Stimulated activated CD8-positive, alpha-beta memory T cell treated with anti-CD3 and anti-CD28 coated beads, Interleukin-15, amount 100 ng/mL, for 24 hours (primary cell): ENCODE data around the gene FAM168A.

ENCODE experiments used
- DNase-seq: peaks from one replicate; pipeline ENCODE4 v3.0.0-alpha.2; 2020; ENCODE audit warnings: low read depth

Gene FAM168A

DNA sequence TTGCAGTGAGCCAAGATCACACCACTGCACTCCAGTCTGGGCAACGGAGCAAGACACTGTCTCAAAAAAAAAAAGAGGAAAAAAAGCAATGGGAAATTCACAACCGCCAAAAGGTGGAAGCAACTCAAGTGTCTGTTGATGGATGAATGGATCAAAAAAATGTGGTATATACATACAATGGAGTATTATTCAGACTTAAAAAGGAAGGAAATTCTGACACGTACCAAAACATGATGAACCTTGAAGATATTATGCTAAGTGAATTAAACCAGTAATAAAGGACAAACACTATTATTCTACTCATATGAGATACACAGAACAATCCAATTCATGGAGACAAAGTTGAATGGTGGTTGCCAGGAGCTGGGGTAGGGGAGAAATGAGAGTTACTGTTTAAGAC, 40.9 kb downstream of the FAM168A start:
- DNase-seq, result no peak

- no peak for DNase-seq
Observed at GRCh38 chr11:73555615-73556014, 42.3 kb downstream of the FAM168A start.

DNA sequence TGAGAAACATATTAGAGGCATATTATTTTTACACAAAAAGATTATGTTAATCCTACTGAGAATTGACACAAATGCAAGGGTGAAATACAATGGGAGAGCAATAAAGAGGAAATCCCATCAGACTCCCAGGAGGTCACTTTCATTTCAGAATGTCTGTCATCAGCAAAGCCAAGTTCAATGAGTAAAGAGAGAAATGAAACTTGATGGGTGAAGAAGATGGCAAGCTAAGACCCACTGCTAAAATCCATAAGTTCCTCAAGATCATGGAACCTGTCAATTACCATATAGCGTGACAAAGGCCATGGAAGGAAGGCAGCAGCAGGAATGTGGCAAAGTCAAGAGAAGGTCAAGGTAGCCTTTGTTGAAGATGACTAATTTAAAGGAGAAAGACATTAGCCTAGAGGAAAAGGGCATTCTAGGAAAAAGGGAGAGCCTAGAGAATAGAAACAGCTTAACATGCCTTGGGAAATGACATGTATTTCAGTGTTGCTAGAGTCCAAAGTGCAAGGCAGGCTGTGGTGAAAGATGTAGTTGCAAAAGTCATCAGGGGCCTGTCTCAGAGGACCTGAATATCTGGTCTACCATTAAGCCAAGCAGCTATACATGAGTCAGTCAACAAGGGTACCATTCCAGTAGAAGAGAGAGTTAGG, 43.1 kb downstream of the FAM168A start:
- DNase-seq, result no peak

DNA sequence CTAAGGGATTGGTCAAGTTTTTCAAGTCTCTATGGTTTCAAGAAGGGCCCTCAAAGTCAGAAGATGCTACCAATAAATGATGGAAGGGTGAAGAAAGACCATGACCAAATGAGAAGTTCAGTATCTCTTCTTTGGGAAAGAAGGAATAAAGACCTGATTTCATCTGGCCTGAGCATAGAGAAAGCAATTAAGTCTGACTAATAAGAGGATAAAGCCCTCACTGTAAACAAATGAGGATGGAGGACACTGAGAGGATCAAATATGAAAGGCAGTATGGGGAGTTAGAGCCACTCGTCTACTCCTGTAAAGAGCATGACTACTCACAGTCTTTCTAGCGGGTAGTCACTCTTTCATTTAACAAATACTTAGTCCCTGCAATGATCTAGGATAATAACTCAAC, 44.6 kb downstream of the FAM168A start:
- no peak for DNase-seq

- DNase-seq, result no peak
Observed at GRCh38 chr11:73551677-73552076, 46.2 kb downstream of the FAM168A start.

DNA sequence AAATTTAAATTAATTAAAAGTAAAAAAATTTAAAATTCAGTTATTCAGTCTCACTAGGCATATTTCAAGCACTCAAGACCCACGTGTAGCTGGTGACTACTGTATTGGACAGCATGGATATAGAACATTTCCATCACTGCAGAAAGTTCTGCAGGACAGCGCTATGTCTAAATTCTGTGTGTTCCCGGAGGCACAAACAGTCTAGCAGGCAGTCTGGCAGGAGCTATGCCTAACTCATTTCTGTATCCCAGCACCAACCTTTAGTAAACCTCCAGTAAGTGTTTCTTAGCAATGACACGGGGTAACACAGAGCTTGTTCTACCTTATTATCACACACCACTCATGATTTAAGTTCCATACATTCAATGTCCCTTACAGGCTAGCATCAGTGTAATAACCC, 48.5 kb downstream of the FAM168A start:
- DNase-seq, result no peak

DNA sequence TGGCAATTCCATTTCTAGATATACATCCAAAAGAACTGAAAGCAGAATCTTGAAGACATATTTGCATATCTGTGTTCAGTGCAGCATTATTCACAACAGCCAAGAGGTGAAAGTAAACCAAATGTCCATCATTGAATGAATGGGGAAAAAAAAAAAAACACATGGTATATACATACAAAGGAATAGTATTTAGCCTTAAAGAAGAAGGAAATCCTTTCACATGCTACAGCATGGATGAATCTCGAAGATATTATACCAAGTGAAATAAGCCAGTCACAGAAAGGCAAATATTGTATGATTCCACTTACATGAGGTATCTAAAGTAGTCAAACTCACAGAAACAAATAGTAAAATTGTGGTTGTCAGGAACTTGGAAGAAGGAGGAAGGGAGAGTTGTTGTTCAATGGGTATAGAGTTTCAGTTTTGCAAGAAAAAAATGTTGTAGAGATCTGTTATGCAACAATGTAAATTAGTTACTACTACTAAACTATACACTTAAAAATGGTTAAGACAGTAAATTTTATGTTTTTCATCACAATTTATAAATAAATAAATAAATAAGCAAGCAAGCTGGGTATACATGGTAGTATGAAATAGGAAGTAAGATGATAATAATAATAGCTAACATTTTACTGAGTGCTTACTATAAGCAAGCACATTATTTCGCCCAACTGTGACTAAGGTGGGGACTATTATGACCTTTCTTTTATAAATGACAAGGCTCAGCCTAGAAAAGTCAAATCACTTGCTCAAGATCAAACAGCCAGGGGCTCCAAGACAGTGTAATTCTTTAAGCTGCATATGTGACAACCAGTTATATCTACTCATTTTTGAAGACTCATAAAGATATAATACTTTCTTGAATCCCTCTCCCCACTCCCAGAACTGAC, 50.0 kb downstream of the FAM168A start:
- DNase-seq, result no peak

DNA sequence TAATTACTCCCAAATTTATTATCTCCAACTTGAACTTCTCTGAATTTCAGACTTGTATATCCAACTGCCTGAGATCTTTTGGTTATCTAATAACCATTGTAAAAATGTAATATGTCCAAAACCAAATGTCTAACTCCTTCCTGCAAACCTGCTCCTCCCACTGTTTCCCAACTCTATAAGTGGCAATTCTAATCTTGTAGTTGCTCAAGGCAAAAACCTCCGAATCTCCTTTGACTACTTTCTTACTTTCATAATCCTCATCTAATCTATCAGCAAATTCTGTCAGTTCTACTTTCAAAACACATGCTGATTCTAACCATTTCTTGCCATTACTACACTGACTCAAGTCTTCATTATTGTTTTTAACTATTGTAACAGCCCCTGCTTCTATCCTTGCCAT, 55.7 kb downstream of the FAM168A start:
- DNase-seq, result no peak

DNA sequence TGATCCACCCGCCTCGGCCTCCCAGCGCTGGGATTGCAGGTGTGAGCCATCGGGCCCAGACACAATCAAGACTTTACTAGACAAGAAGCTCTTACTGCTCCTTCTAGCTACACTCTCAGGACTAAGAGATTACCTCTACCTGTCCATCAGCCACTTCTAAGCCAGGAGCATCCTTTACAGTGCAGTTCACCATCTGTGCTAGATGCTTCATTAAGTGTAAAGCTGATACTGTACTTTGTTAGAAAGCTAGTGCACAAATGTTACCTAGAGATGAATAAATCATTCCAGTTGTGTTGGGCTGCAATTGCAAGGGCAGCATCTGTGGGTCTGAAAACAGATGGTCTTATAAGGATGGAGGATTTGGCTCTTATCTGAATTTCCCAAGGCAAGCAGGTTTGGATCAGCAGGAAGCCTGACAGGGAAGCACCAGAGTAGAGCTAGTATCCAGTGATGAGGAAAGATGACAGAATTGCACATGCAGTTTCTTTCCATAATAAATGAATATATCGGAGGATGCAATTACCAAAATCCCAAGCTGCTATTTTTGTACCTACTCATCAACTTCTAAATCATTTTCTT, 58.3 kb downstream of the FAM168A start:
- DNase-seq, result no peak

GRCh38 chr11:73538381-73538872, 59.5 kb downstream of the FAM168A start:
- DNase-seq, result no peak

- DNase-seq, result no peak
Observed at GRCh38 chr11:73537969-73538368, 59.9 kb downstream of the FAM168A start.

DNA sequence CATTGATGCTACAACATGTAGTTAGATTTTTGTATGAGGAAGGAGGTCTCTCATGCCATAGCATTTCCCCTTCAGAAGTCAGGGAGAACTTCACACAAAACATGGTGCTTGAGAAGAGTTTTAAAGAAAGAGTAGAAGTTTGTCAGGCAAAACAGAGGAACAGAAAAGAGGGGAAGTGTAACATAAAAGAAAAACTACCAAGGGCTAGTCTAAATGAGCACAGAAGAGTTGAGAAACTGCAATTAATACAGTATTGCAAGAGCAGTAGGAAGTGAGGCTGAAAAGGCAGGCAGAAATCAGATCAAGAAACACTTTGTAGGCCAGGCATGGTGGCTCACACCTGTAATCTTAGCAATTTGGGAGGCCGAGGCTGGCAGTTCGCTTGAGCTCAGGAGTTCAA, 61.0 kb downstream of the FAM168A start:
- no peak for DNase-seq

DNA sequence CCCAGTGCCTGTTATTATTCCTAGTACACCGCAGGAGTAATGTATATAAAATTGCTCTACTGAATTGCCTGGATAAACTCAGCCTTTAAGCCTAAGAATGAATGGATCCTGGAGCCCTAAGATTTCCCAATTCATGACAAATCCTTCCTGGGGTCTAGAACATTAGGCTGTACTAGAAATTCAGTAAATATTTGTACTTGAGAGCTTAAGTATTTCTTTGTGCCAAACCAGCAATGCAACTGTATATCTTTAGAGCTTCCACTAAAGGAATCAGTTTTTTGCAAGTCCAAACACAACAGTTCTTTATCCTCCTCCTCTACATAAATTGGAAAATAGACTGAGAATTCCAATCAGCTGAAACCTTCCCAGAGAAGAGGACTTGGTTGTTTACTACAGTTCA, 65.6 kb downstream of the FAM168A start:
- no peak for DNase-seq

DNA sequence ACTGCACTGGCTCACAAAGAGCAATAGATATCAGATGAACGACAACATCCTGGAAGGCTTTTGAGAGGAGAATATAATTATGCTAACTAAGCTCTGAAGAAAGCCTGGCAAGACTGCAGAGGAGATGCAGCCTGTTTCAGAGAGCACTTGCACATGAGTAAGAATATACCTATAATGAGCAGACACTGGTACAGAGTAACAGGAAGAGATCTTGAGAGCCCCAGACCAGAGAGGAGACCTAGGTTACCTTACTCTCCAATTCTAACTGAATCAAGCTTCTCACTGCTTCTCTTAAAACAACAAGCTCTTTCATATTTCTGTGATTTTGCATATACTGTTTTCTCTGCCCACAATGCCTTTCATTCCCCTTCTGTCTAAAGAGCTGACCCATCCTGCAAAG, 66.5 kb downstream of the FAM168A start:
- DNase-seq, result no peak

- no peak for DNase-seq
Observed at GRCh38 chr11:73530109-73530508, 67.8 kb downstream of the FAM168A start.

DNA sequence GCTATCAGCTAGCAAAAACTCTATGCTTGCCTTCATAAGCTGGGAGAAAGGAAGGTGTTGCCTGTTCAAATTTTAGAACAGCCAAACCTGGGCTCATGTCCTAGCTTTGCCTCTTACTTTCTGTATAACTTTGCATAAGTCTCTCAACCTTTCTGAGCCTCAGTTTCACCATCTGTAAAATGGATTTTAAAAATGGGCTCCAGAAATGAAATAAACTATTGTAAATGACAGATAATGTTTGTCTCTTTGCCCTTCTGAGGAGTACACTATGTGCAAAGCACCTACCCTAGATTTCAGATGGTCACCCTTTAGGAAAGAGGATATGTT, 68.7 kb downstream of the FAM168A start:
- DNase-seq, result no peak

- no peak for DNase-seq
Observed at GRCh38 chr11:73528483-73529203, 69.3 kb downstream of the FAM168A start.

DNA sequence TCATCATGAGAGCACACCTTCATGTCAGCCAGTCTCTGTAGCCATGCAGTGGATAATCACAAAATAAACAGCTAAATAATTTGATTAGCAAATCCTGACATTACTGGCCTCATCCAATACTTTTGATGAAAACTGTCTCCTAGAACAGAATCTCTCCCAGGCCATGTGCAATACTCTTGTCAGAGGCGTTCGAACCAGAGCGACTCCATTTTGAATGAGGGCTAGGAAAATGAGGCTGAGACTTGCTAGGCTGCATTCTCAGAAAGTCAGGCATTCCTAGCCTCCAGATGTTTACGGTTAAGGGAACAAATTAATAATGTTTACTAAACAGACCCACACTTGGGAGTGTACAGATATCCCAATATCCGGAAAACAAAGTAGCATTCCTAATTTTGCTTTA, 69.9 kb downstream of the FAM168A start:
- no peak for DNase-seq

GRCh38 chr11:73525611-73526010, 72.3 kb downstream of the FAM168A start:
- no peak for DNase-seq

DNA sequence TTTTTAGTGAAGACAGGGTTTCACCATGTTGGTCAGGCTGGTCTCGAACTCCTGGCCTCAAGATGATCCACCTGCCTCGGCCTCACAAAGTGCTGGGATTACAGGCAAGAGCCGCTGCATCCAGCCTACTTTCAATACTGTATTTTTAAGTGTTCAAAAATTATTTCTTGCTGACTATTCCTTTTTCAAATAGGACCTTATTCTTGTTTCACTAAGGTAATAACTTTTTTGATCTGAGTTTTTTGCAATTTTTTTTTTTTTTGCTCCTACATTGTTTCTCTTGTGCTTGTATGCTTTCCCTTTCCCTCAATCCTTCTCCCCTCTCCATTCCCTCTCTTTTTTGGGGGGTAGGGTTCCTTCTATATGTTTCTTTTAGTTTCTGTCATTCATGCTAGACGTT, 73.1 kb downstream of the FAM168A start:
- DNase-seq, result no peak

DNA sequence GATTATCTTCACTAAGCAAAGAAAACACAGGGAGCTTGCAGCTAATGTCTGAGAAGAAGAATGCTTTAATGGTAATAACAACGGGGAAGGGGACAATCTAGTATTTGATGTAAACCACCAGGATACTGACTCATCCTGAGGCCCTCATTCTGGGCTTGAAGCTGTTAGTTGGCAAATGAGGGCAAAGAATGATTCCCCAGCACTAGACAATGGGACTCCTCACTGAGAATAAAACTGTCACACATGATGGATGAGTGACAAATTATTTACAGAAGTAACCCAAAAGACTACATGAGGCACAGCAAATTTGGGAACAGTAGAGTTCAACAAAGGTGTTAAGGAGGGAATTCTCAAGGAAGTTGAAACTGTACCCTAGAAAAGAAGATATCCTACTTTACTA, 76.3 kb downstream of the FAM168A start:
- DNase-seq, result no peak

DNA sequence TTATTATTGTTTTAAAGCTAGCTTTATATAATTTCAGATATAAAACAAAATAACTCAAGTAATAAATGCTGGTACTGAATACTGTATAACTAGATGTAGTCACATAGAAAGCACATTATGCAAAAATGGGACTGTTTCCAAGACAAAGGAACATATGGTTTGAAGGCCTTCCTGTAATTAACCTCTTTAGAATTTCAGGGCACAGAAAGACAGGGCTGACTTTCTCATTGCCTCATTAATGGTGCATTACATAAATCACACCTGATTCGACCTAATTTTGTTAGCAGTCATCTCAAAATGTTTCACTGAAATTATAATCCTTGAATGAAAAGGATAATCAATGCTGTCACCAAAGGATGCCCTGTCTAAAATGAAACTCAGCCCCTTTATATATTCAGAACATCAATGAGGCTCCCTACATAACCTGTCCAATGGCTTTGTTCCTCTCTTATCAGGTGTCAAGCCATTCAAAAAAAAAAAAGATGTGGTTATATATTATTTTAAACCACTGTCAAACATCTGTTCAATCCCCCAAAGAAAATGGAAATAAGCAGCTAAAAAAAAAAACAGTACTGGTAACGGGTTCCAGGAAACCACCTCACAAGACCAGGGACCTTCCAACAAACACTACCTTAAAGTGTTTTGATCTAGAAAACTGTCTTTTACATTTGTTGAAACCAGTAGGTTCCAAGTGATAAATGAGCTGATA, 77.4 kb downstream of the FAM168A start:
- DNase-seq, result no peak
